H9 (cell line): Measurements from ENCODE around the gene SIRT7. TPM values are rescaled to one million over a fixed set of nuclear protein-coding genes. Genes with fewer than 3 reads are reported as not detected.
A peak's percentile ranks its signal among the peaks of the same experiment; 100 is the strongest.

Experiments
- DNase-seq: peaks from one replicate; pipeline ENCODE4 v3.0.0-alpha.2; 2017
- H2AFZ ChIP-seq: one replicate; pipeline ENCODE4 v1.6.1; 2013; ENCODE audit warnings: mild to moderate bottlenecking, low read length, control low read depth, moderate library complexity
- H2AK5ac ChIP-seq: 2 replicates; pipeline ENCODE4 v1.6.1; 2013; ENCODE audit warnings: low read length, control low read depth, mixed read lengths; ENCODE audit not compliant: insufficient read length
- H2BK120ac ChIP-seq: one replicate; pipeline ENCODE4 v1.6.1; 2013; ENCODE audit warnings: low read depth, mild to moderate bottlenecking, low read length, control low read depth, inconsistent platforms; ENCODE audit not compliant: poor library complexity, severe bottlenecking
- H2BK12ac ChIP-seq: 2 replicates; pipeline ENCODE4 v1.6.1; 2013; ENCODE audit warnings: low read length, control low read depth, mixed read lengths, low read depth; ENCODE audit not compliant: insufficient read length
- H2BK15ac ChIP-seq: 2 replicates; pipeline ENCODE4 v1.6.1; 2013; ENCODE audit warnings: low read depth, low read length, control low read depth
- H2BK20ac ChIP-seq: one replicate; pipeline ENCODE4 v1.6.1; 2013; ENCODE audit warnings: low read depth, mild to moderate bottlenecking, low read length, control low read depth, inconsistent platforms; ENCODE audit not compliant: poor library complexity, severe bottlenecking
- H2BK5ac ChIP-seq: 2 replicates; pipeline ENCODE4 v1.6.1; 2013; ENCODE audit warnings: low read length, control low read depth, mixed read lengths; ENCODE audit not compliant: insufficient read length
- H3K14ac ChIP-seq: 2 replicates; pipeline ENCODE4 v1.6.1; 2013; ENCODE audit warnings: low read length, control low read depth; ENCODE audit not compliant: insufficient read depth
- H3K18ac ChIP-seq: 2 replicates; pipeline ENCODE4 v1.6.1; 2013; ENCODE audit warnings: low read depth, mild to moderate bottlenecking, mixed read lengths, low read length, control low read depth; ENCODE audit not compliant: insufficient read length
- H3K23ac ChIP-seq: 2 replicates; pipeline ENCODE4 v1.6.1; 2013; ENCODE audit warnings: low read length, control low read depth, mixed read lengths, low read depth; ENCODE audit not compliant: insufficient read length
- H3K23me2 ChIP-seq: 2 replicates; pipeline ENCODE4 v1.6.1; 2013; ENCODE audit warnings: low read depth, mild to moderate bottlenecking, mixed read lengths, low read length, control low read depth; ENCODE audit not compliant: insufficient read length, poor library complexity, severe bottlenecking
- H3K27ac ChIP-seq: 2 replicates; pipeline ENCODE4 v1.5.1; 2013; ENCODE audit warnings: low read length, control low read depth, mixed read lengths, low read depth; ENCODE audit not compliant: insufficient read length
- H3K27me3 ChIP-seq: 2 replicates; pipeline ENCODE4 v1.6.1; 2013; ENCODE audit warnings: low read length, control low read depth, inconsistent platforms; ENCODE audit not compliant: insufficient read depth
- H3K4ac ChIP-seq: 2 replicates; pipeline ENCODE4 v1.6.1; 2013; ENCODE audit warnings: low read depth, mild to moderate bottlenecking, control low read depth, inconsistent platforms, low read length, moderate library complexity
- H3K4me1 ChIP-seq: 2 replicates; pipeline ENCODE4 v1.6.1; 2013; ENCODE audit warnings: low read length, control low read depth, inconsistent platforms; ENCODE audit not compliant: insufficient read depth
- H3K4me2 ChIP-seq: 2 replicates; pipeline ENCODE4 v1.6.1; 2013; ENCODE audit warnings: low read length, control low read depth, mixed read lengths; ENCODE audit not compliant: insufficient read length, insufficient read depth
- H3K56ac ChIP-seq: 2 replicates; pipeline ENCODE4 v1.6.1; 2013; ENCODE audit warnings: low read depth, mild to moderate bottlenecking, mixed read lengths, low read length, control low read depth; ENCODE audit not compliant: insufficient read length
- H3K79me1 ChIP-seq: 2 replicates; pipeline ENCODE4 v1.6.1; 2013; ENCODE audit warnings: low read depth, mild to moderate bottlenecking, moderate library complexity, low read length, control low read depth, inconsistent platforms; ENCODE audit not compliant: insufficient read depth, poor library complexity, severe bottlenecking
- H3K79me2 ChIP-seq: 2 replicates; pipeline ENCODE4 v1.6.1; 2013; ENCODE audit warnings: low read length, control low read depth, inconsistent platforms; ENCODE audit not compliant: insufficient read depth
- H3K9ac ChIP-seq: 2 replicates; pipeline ENCODE4 v1.6.1; 2013; ENCODE audit warnings: low read length, control low read depth, mixed read lengths; ENCODE audit not compliant: insufficient read length; ENCODE audit errors: extremely low read depth
- H3K9me3 ChIP-seq: one replicate; pipeline ENCODE4 v1.6.1; 2013; ENCODE audit warnings: low read depth, low read length, inconsistent platforms; ENCODE audit not compliant: control insufficient read depth
- H3T11ph ChIP-seq: one replicate; pipeline ENCODE4 v1.6.1; 2013; ENCODE audit warnings: mild to moderate bottlenecking, low read length, control low read depth, inconsistent platforms
- H4K20me1 ChIP-seq: one replicate; pipeline ENCODE4 v1.6.1; 2013; ENCODE audit not compliant: control insufficient read depth, insufficient read length, insufficient read depth
- H4K5ac ChIP-seq: 2 replicates; pipeline ENCODE4 v1.6.1; 2013; ENCODE audit warnings: low read depth, mild to moderate bottlenecking, mixed read lengths, low read length, control low read depth; ENCODE audit not compliant: insufficient read length
- H4K8ac ChIP-seq: replicated peaks from 2 replicates; pipeline ENCODE4 v1.6.1; 2013; ENCODE audit warnings: low read length, control low read depth, mixed read lengths, low read depth; ENCODE audit not compliant: insufficient read length
- H4K91ac ChIP-seq: 2 replicates; pipeline ENCODE4 v1.6.1; 2013; ENCODE audit warnings: low read depth, mild to moderate bottlenecking, moderate library complexity, mixed read lengths, low read length, control low read depth; ENCODE audit not compliant: insufficient read length
- H3K27ac Mint-ChIP-seq, 3 experiments: 2 replicates in 2 of 3; 3 replicates in 1 of 3; pipeline ENCODE4 v1.8.0; 2020 to 2021; ENCODE audit warnings: mixed read lengths in 3 of 3, mild to moderate bottlenecking in 1 of 3, moderate library complexity in 1 of 3
- H3K27me3 Mint-ChIP-seq: 2 replicates; pipeline ENCODE4 v1.8.0; 2021; ENCODE audit warnings: low read depth, mild to moderate bottlenecking, moderate library complexity, mixed read lengths
- H3K36me3 Mint-ChIP-seq, 3 experiments: 2 replicates in 2 of 3; 3 replicates in 1 of 3; pipeline ENCODE4 v1.8.0; 2020 to 2021; ENCODE audit warnings: low read depth in 3 of 3, mixed read lengths in 3 of 3; ENCODE audit not compliant: insufficient read depth in 1 of 3
- H3K4me1 Mint-ChIP-seq, 2 experiments: 2 replicates each; pipeline ENCODE4 v1.8.0; 2020; ENCODE audit warnings: mixed read lengths in 2 of 2
- H3K4me3 Mint-ChIP-seq, 2 experiments: 2 replicates in 1 of 2; 3 replicates in 1 of 2; pipeline ENCODE4 v1.8.0; 2020 to 2021; ENCODE audit warnings: mild to moderate bottlenecking in 2 of 2, mixed read lengths in 2 of 2, moderate library complexity in 1 of 2
- H3K9me3 Mint-ChIP-seq, 2 experiments: 2 replicates in 1 of 2; 3 replicates in 1 of 2; pipeline ENCODE4 v1.8.0; 2020; ENCODE audit warnings: mild to moderate bottlenecking in 2 of 2, mixed read lengths in 2 of 2, moderate library complexity in 1 of 2
- CTCF ChIP-seq: fragments of 200-600 bp; sonication (generic); conservative IDR thresholded peaks from 3 replicates; pipeline ENCODE4 v1.8.0; 2021; ENCODE audit warnings: antibody characterized with exemption, mild to moderate bottlenecking
- WGBS: extraction: QIAGEN DNeasy Blood & Tissue Kit; methylation state at CpG from one replicate; pipeline ENCODE4 v1.1.7; 2013; ENCODE audit warnings: missing lambda C conversion rate, low lambda C conversion rate, mixed read lengths; ENCODE audit not compliant: insufficient read length; ENCODE audit errors: extremely low coverage; 5-methylcytosine and 5-hydroxymethylcytosine counted together
- total RNA-seq: library from RNA; stranded (reverse); gene quantifications from 2 replicates; pipeline ENCODE4 v1.2.1, GENCODE V29; 2021

SIRT7 gene
- total RNA-seq, 1 experiment from 2014 or later = 29.7 TPM

GRCh38 chr17:81959362-81960129 lies 41.6 kb upstream of the SIRT7 start:
- Histone ChIP-seq H2AK5ac (no peak overlapping the region), H4K5ac (no peak overlapping the region), H4K8ac (no peak overlapping the region), H3K18ac (no peak overlapping the region), H3K23me2 (peaks cover 3% of the 10 kb centered on the region), H3K9ac (no peak overlapping the region), H3K56ac (no peak overlapping the region), H3T11ph (no peak overlapping the region), H3K23ac (no peak overlapping the region), H3K79me1 (no peaks in the 10 kb centered on the region), H3K27ac (no peak overlapping the region), H3K27me3 (peaks cover 41% of the 10 kb centered on the region; the same call in 1 of the 2 replicates), H2BK120ac (no peak overlapping the region), H3K4me2 (peak overlapping the region; percentile 4), H4K91ac (no peak overlapping the region), H3K14ac (no peak overlapping the region; the same call in 1 of the 2 replicates), H3K79me2 (no peaks in the 10 kb centered on the region), H2BK20ac (no peak overlapping the region), H2BK15ac (no peak overlapping the region), H2BK5ac (no peak overlapping the region), H3K4ac (no peak overlapping the region), H3K9me3 (no peaks in the 10 kb centered on the region), H3K4me1 (no peaks in the 10 kb centered on the region), H2AFZ (no peak overlapping the region), H4K20me1 (no peaks in the 10 kb centered on the region), H2BK12ac (no peak overlapping the region)
- Mint-ChIP-seq H3K36me3 (no peaks in the 10 kb centered on the region; a peak in 1 of 7 replicates), H3K4me1 (peaks cover 9 to 14% of the 10 kb centered on the region in 2 experiments), H3K9me3 (peaks cover 0 to 4% of the 10 kb centered on the region in 2 experiments; a peak in 1 of 5 replicates), H3K27me3 (peaks cover 73% of the 10 kb centered on the region), H3K4me3 (peak overlapping the region; percentile 17 to 59; a peak in 1 of 5 replicates), H3K27ac (no peak overlapping the region)
- peak; percentile 83 for DNase-seq
- TF ChIP-seq CTCF = peak; percentile 51; the same call in 2 of the 3 replicates
- WGBS = no CpG with 5 or more reads among the region's 112 CpGs
